ENCODE results near the gene UNC13C. TPM values are rescaled to one million over a fixed set of nuclear protein-coding genes. Genes with fewer than 3 reads are reported as not detected.

UNC13C gene
- total RNA-seq, 6 experiments from 2014 or later = not detected

DNA sequence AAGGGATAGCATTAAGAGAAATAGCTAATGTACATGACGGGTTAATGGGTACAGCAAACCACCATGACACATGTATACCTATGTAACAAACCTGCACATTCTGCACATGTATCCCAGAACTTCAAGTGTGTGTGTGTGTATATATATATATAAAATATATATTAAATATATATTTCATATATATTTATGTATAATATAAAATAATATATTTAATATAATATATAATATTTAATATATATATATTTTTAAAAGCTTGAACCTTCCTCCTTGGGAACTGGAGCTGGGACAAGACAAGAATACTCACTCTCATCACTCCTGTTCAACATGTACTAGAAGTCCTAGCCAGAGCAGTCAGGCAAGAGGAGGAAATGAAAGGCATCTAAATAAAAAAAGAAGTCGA, 149.3 kb downstream of the UNC13C start:
- TF ChIP-seq, protein P1, sequence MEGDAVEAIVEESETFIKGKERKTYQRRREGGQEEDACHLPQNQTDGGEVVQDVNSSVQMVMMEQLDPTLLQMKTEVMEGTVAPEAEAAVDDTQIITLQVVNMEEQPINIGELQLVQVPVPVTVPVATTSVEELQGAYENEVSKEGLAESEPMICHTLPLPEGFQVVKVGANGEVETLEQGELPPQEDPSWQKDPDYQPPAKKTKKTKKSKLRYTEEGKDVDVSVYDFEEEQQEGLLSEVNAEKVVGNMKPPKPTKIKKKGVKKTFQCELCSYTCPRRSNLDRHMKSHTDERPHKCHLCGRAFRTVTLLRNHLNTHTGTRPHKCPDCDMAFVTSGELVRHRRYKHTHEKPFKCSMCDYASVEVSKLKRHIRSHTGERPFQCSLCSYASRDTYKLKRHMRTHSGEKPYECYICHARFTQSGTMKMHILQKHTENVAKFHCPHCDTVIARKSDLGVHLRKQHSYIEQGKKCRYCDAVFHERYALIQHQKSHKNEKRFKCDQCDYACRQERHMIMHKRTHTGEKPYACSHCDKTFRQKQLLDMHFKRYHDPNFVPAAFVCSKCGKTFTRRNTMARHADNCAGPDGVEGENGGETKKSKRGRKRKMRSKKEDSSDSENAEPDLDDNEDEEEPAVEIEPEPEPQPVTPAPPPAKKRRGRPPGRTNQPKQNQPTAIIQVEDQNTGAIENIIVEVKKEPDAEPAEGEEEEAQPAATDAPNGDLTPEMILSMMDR (IDR thresholded peaks at IDR 0.05) = no peak
- peaks cover 42% of the 10 kb centered on the region for H3K9me3 Mint-ChIP-seq
- H3K27me3 Mint-ChIP-seq (ENCODE audit: insufficient read depth) = no peaks in the 10 kb centered on the region
- H3K27ac Mint-ChIP-seq = no peak overlapping the region
- no peak overlapping the region for H3K4me3 Mint-ChIP-seq
- DNase-seq = no peak
- no peaks in the 10 kb centered on the region for H3K36me3 Mint-ChIP-seq (ENCODE audit: low read depth)
- no peaks in the 10 kb centered on the region for H3K4me1 Mint-ChIP-seq (ENCODE audit: low read depth)

DNA sequence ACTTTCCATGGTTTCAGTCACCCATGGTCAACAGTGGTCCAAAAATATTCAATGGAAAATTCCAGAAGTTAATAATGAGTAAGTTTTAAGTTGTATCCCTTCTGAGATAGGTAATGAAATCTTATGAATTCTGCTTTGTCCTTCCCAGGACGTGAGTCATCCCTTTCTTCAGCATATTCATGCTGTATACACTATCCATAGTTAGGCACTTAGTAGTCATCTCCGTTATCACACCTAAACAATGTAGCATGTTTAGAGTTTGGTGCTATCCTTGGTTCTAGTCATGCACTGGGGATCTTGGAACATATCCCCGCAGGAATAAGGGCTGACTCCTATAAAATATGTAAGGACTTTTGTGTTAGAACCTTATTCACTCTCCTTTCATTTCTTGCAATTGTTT, 153.2 kb downstream of the UNC13C start:
- Mint-ChIP-seq H3K36me3 (ENCODE audit: low read depth) (no peaks in the 10 kb centered on the region), H3K4me3 (no peak overlapping the region), H3K27ac (no peak overlapping the region), H3K27me3 (ENCODE audit: insufficient read depth) (no peaks in the 10 kb centered on the region), H3K9me3 (peaks cover 47% of the 10 kb centered on the region), H3K4me1 (ENCODE audit: low read depth) (no peaks in the 10 kb centered on the region)
- DNase-seq = no peak
- TF ChIP-seq, protein P1 (IDR thresholded peaks at IDR 0.05) = no peak

DNA sequence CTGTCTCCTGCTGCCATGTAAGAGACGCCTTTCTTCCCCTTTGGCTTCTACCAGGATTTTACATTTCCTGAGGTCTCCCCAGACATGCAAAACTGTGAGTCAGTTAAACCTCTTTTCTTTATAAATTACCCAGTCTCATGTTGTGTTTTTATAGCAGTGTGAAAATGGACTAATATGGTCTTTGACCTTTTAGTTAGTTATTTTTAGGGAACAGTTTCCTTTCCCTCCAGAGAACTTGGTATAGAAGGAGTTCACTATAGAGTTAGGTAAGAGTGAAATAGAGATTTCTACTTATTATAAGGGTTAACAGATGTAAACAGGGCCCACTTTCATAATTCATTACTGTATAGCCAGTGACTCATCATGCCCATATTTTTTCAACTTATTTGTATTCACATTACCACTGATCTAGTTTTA, 170.9 kb downstream of the UNC13C start:
- no peak overlapping the region for H3K4me3 Mint-ChIP-seq
- no peaks in the 10 kb centered on the region for H3K36me3 Mint-ChIP-seq (ENCODE audit: low read depth)
- TF ChIP-seq, protein P1 (IDR thresholded peaks at IDR 0.05) = no peak
- H3K27ac Mint-ChIP-seq = no peak overlapping the region
- DNase-seq = no peak
- peaks cover 26% of the 10 kb centered on the region for H3K9me3 Mint-ChIP-seq
- H3K4me1 Mint-ChIP-seq (ENCODE audit: low read depth) = no peaks in the 10 kb centered on the region
- no peaks in the 10 kb centered on the region for H3K27me3 Mint-ChIP-seq (ENCODE audit: insufficient read depth)

DNA sequence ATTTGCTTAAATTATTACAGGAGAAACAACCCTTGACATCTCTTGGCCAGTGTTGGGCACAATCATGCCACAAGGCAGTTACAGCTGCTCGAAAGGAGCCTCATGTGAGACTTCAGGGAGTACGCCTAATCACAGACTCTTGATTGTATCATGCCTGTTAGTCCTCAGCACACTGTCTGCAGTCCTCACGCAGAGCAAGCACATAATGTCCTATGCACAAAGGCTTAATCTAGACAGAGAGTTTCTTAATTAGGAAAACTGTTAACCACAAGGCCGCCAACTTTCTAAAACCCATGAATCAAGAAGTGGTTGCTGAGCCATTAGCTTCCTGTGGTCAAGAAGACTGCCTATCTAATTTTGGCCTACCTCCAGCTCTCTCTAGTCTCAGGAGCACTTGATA, 172.0 kb downstream of the UNC13C start:
- TF ChIP-seq, protein P1 (IDR thresholded peaks at IDR 0.05) = no peak
- Mint-ChIP-seq H3K27ac (no peak overlapping the region), H3K27me3 (ENCODE audit: insufficient read depth) (no peaks in the 10 kb centered on the region), H3K4me1 (ENCODE audit: low read depth) (no peaks in the 10 kb centered on the region), H3K4me3 (no peak overlapping the region), H3K36me3 (ENCODE audit: low read depth) (no peaks in the 10 kb centered on the region), H3K9me3 (peaks cover 26% of the 10 kb centered on the region)
- DNase-seq = no peak

DNA sequence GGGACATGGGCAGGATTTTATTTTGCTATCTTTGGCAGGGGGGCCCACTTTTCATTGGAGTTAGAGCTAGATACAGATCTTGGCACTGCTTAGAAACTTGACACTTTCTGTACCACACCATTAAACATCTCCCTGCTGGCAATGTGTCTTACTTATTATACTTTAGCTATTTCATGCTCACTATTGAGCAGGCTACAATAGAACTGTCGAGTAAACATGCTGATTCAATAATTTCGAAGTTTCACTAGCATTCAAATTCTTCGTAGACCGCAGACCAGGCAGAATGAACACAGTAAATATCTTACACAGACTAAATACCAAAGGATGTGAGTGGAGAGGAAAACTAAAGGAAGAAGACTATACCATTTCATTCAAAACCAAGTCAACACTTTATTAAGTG, 180.8 kb downstream of the UNC13C start:
- no peaks in the 10 kb centered on the region for H3K27me3 Mint-ChIP-seq (ENCODE audit: insufficient read depth)
- H3K9me3 Mint-ChIP-seq = peaks cover 48% of the 10 kb centered on the region
- no peaks in the 10 kb centered on the region for H3K4me1 Mint-ChIP-seq (ENCODE audit: low read depth)

More for the DNA sequence above, 180.8 kb downstream of the UNC13C start:
- no peak for DNase-seq
- TF ChIP-seq, protein P1 (IDR thresholded peaks at IDR 0.05) = no peak
- H3K36me3 Mint-ChIP-seq (ENCODE audit: low read depth) = peaks cover 7% of the 10 kb centered on the region; the same call in 1 of the 2 replicates
- H3K27ac Mint-ChIP-seq = no peak overlapping the region
- no peak overlapping the region for H3K4me3 Mint-ChIP-seq
